Endothelial cell of umbilical vein (primary cell): ENCODE results near the gene EYS.

ENCODE experiments used
- EZH2 ChIP-seq: IDR thresholded peaks from 2 replicates; pipeline ENCODE4 v1.6.1; 2012; ENCODE audit warnings: borderline replicate concordance, low read depth, mild to moderate bottlenecking, moderate library complexity, low read length, inconsistent platforms; ENCODE audit not compliant: severe bottlenecking
- FOS ChIP-seq: IDR thresholded peaks from 2 replicates; pipeline ENCODE4 v1.6.1; 2011; ENCODE audit warnings: mild to moderate bottlenecking, low read length, moderate library complexity, borderline replicate concordance; ENCODE audit not compliant: insufficient read depth
- JUN ChIP-seq: IDR thresholded peaks from 2 replicates; pipeline ENCODE4 v1.6.1; 2011; ENCODE audit warnings: borderline replicate concordance, low read depth; ENCODE audit not compliant: insufficient read length, insufficient read depth
- POLR2AphosphoS5 ChIP-seq: IDR thresholded peaks from 2 replicates; pipeline ENCODE4 v1.6.1; 2012; ENCODE audit warnings: low read depth, mild to moderate bottlenecking, control low read depth, low read length, moderate library complexity; ENCODE audit not compliant: insufficient read depth
- TF ChIP-seq, protein P1 (sequence below), 2 donors: IDR thresholded peaks; 1 replicate in 1 of 2; 2 replicates in 1 of 2; pipeline ENCODE4 v1.5.1; 2011; ENCODE audit warnings: low read length in 2 of 2, mild to moderate bottlenecking in 2 of 2, moderate library complexity in 2 of 2, control low read depth in 1 of 2, inconsistent platforms in 1 of 2, low read depth in 1 of 2; ENCODE audit not compliant: insufficient read depth in 1 of 2; ENCODE audit errors: extremely low read depth in 1 of 2

DNA sequence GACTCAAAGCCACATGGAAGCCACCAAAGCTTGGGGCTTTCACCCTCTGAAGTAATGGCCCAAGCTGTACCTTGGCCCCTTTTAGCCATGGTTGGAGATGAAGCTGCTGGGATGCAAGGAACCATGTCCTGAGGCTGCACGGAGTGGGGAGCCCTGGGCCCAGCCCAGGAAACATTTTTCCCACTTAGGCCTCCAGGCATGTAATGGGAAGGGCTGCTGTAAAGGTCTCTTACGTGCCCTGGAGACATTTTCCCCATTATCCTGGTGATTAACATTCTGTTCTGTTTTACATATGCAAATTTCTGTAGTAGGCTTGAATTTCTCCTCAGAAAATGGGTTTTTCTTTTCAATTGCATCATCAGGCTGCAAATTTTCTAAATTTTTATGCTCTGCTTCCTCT is 558.2 kb downstream of the EYS start:
- TF ChIP-seq, protein P1, sequence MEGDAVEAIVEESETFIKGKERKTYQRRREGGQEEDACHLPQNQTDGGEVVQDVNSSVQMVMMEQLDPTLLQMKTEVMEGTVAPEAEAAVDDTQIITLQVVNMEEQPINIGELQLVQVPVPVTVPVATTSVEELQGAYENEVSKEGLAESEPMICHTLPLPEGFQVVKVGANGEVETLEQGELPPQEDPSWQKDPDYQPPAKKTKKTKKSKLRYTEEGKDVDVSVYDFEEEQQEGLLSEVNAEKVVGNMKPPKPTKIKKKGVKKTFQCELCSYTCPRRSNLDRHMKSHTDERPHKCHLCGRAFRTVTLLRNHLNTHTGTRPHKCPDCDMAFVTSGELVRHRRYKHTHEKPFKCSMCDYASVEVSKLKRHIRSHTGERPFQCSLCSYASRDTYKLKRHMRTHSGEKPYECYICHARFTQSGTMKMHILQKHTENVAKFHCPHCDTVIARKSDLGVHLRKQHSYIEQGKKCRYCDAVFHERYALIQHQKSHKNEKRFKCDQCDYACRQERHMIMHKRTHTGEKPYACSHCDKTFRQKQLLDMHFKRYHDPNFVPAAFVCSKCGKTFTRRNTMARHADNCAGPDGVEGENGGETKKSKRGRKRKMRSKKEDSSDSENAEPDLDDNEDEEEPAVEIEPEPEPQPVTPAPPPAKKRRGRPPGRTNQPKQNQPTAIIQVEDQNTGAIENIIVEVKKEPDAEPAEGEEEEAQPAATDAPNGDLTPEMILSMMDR (IDR thresholded peaks at IDR 0.05; ENCODE audit: extremely low read depth in 1 of 2, insufficient read depth in 1 of 2, low read depth in 1 of 2, low read length in 2 of 2), result no peak
- TF ChIP-seq POLR2AphosphoS5 (no peak), EZH2 (no peak), FOS (no peak), JUN (no peak)
